IMR-90 (cell line): ENCODE data around the gene MERTK. TPM values are rescaled to one million over a fixed set of nuclear protein-coding genes. Genes with fewer than 3 reads are reported as not detected.
A peak's percentile ranks its signal among the peaks of the same experiment; 100 is the strongest.

Experiments
- ATAC-seq: fragments of 200-7000 bp; cut with Tn5 transposase; 2 replicates; pipeline ENCODE4 v1.9.1; 2020; ENCODE audit warnings: low read depth, mild to moderate bottlenecking, moderate library complexity
- BruUV-seq: library from RNA; stranded (reverse); fragments of 400-500 nt; replicated peaks from 2 replicates; lab custom pipeline; 2021; lab: Mats Ljungman, UMichigan
- CTCF ChIA-PET: fragments of 300-600 bp; formaldehyde crosslinking; extraction: SDS; loops from one replicate; lab custom pipeline; 2021; ENCODE audit warnings: antibody characterized with exemption; lab: Yijun Ruan, JAX
- POLR2A ChIA-PET: fragments of 300-600 bp; sonication (Branson Sonifier 250); formaldehyde crosslinking; loops from one replicate; lab custom pipeline; 2022; ENCODE audit warnings: antibody characterized with exemption; ENCODE audit not compliant: unreplicated experiment; lab: Charles Lee
- DNase-seq: peaks from one replicate; pipeline ENCODE4 v3.0.0; 2013
- H2AFZ ChIP-seq: replicated peaks from 2 replicates; pipeline ENCODE3; 2013; ENCODE audit warnings: low read length, mild to moderate bottlenecking; ENCODE audit not compliant: poor library complexity
- H2AK5ac ChIP-seq: 2 replicates; pipeline ENCODE4 v1.6.1; 2013; ENCODE audit warnings: low read depth, low read length, inconsistent platforms
- H2AK9ac ChIP-seq: replicated peaks from 2 replicates; pipeline ENCODE3; 2013; ENCODE audit warnings: mild to moderate bottlenecking, low read depth, low read length, moderate library complexity; ENCODE audit not compliant: poor library complexity
- H2BK120ac ChIP-seq: 2 replicates; pipeline ENCODE4 v1.6.1; 2013; ENCODE audit warnings: low read depth, low read length, inconsistent platforms
- H2BK15ac ChIP-seq: 3 replicates; pipeline ENCODE4 v1.6.1; 2013; ENCODE audit warnings: low read depth, low read length, inconsistent platforms
- H2BK20ac ChIP-seq: 2 replicates; pipeline ENCODE4 v1.6.1; 2013; ENCODE audit warnings: low read depth, mild to moderate bottlenecking, inconsistent platforms, low read length, moderate library complexity
- H2BK5ac ChIP-seq: 2 replicates; pipeline ENCODE4 v1.6.1; 2013; ENCODE audit warnings: mild to moderate bottlenecking, low read depth, low read length, inconsistent platforms; ENCODE audit not compliant: poor library complexity, severe bottlenecking
- H3K14ac ChIP-seq: replicated peaks from 2 replicates; pipeline ENCODE4 v1.6.1; 2013; ENCODE audit warnings: low read depth, low read length, inconsistent platforms
- H3K18ac ChIP-seq: 2 replicates; pipeline ENCODE4 v1.6.1; 2013; ENCODE audit warnings: low read depth, low read length, control low read depth
- H3K23ac ChIP-seq: 2 replicates; pipeline ENCODE4 v1.6.1; 2013; ENCODE audit warnings: low read depth, low read length, inconsistent platforms
- H3K27ac ChIP-seq: 2 replicates; pipeline ENCODE4 v1.5.1; 2013; ENCODE audit warnings: mild to moderate bottlenecking, control low read depth, low read length; ENCODE audit not compliant: insufficient read depth
- H3K27me3 ChIP-seq: 2 replicates; pipeline ENCODE4 v1.6.1; 2013; ENCODE audit warnings: low read length; ENCODE audit not compliant: control insufficient read depth, insufficient read depth
- H3K36me3 ChIP-seq: 2 replicates; pipeline ENCODE4 v1.6.1; 2013; ENCODE audit warnings: low read length, mixed read lengths; ENCODE audit not compliant: control insufficient read depth, insufficient read depth
- H3K4ac ChIP-seq: 2 replicates; pipeline ENCODE4 v1.6.1; 2013; ENCODE audit warnings: low read depth, low read length, inconsistent platforms
- H3K4me1 ChIP-seq: 2 replicates; pipeline ENCODE4 v1.6.1; 2013; ENCODE audit warnings: low read length, mixed read lengths; ENCODE audit not compliant: control insufficient read depth, insufficient read depth
- H3K4me2 ChIP-seq: 2 replicates; pipeline ENCODE4 v1.6.1; 2013; ENCODE audit warnings: low read depth, mild to moderate bottlenecking, control low read depth, low read length, moderate library complexity
- H3K4me3 ChIP-seq: 2 replicates; pipeline ENCODE4 v1.5.1; 2013; ENCODE audit warnings: low read depth, mild to moderate bottlenecking, control low read depth, low read length, moderate library complexity; ENCODE audit not compliant: insufficient read depth
- H3K56ac ChIP-seq: 2 replicates; pipeline ENCODE4 v1.6.1; 2013; ENCODE audit warnings: low read length, inconsistent platforms; ENCODE audit not compliant: insufficient read depth; ENCODE audit errors: extremely low read depth
- H3K79me1 ChIP-seq, 2 experiments: 2 replicates each; pipeline ENCODE4 v1.6.1; 2013; ENCODE audit warnings: low read length in 2 of 2, inconsistent platforms in 1 of 2, low read depth in 1 of 2
- H3K9ac ChIP-seq: 2 replicates; pipeline ENCODE4 v1.6.1; 2013; ENCODE audit warnings: low read depth, low read length, control low read depth
- H3K9me1 ChIP-seq: 2 replicates; pipeline ENCODE4 v1.6.1; 2013; ENCODE audit warnings: low read length, inconsistent platforms; ENCODE audit not compliant: insufficient read depth
- H3K9me3 ChIP-seq: 2 replicates; pipeline ENCODE4 v1.6.1; 2013; ENCODE audit warnings: low read length; ENCODE audit not compliant: control insufficient read depth, insufficient read depth
- H4K20me1 ChIP-seq: 2 replicates; pipeline ENCODE4 v1.6.1; 2013; ENCODE audit warnings: low read length, inconsistent platforms; ENCODE audit not compliant: insufficient read depth
- H4K5ac ChIP-seq: 2 replicates; pipeline ENCODE4 v1.6.1; 2013; ENCODE audit warnings: mild to moderate bottlenecking, low read depth, low read length, control low read depth
- H4K8ac ChIP-seq, 2 experiments: 2 replicates each; pipeline ENCODE4 v1.6.1; 2013; ENCODE audit warnings: low read depth in 2 of 2, low read length in 2 of 2, control low read depth in 1 of 2, inconsistent platforms in 1 of 2
- H4K91ac ChIP-seq: 2 replicates; pipeline ENCODE4 v1.6.1; 2013; ENCODE audit warnings: low read depth, low read length, inconsistent platforms; ENCODE audit not compliant: insufficient read depth
- BHLHE40 ChIP-seq: fragments of 150-350 bp; IDR thresholded peaks from 2 replicates; pipeline ENCODE4 v1.6.1; 2016; ENCODE audit warnings: mild to moderate bottlenecking, low read depth, low read length
- MAFK ChIP-seq: IDR thresholded peaks from 2 replicates; pipeline ENCODE4 v1.6.1; 2012; ENCODE audit warnings: low read depth, low read length, improper control_type of control experiment
- MXI1 ChIP-seq: IDR thresholded peaks from 2 replicates; pipeline ENCODE4 v1.6.1; 2012; ENCODE audit warnings: low read depth, mild to moderate bottlenecking, low read length, moderate library complexity, borderline replicate concordance
- POLR2A ChIP-seq: IDR thresholded peaks from 2 replicates; pipeline ENCODE4 v1.6.1; 2012; ENCODE audit warnings: mild to moderate bottlenecking, low read depth, low read length
- RFX5 ChIP-seq: IDR thresholded peaks from 2 replicates; pipeline ENCODE4 v1.8.0; 2012; ENCODE audit warnings: low read depth, mild to moderate bottlenecking, low read length, moderate library complexity
- SMC3 ChIP-seq: fragments of 150-350 bp; IDR thresholded peaks from 2 replicates; pipeline ENCODE4 v1.6.1; 2016; ENCODE audit warnings: low read depth, mild to moderate bottlenecking, antibody characterized with exemption, low read length, moderate library complexity
- WGBS, 2 experiments: methylation state at CpG; one replicate each; pipeline versions ENCODE4 v1.1.5 to v1.1.7; 2013; ENCODE audit warnings: missing lambda C conversion rate in 2 of 2; ENCODE audit not compliant: insufficient read length in 1 of 2; ENCODE audit errors: extremely low coverage in 2 of 2; 5-methylcytosine and 5-hydroxymethylcytosine counted together
- dilution Hi-C: fragments of 300-500 bp; cut with HindIII; formaldehyde crosslinking; loops from one replicate; pipeline ENCODE4 v1.14.3; 2018; ENCODE audit warnings: low sequenced_read_pairs; ENCODE audit not compliant: unreplicated experiment
- in situ Hi-C: fragments of 300-500 bp; cut with MboI; formaldehyde crosslinking; loops from 3 replicates; pipeline ENCODE4 v1.14.3; 2019; ENCODE audit warnings: low sequenced_read_pairs, inconsistent platforms, mixed read lengths
- intact Hi-C: fragments of 100-400 bp; cut with micrococcal nuclease; formaldehyde crosslinking; loops from 2 replicates; pipeline ENCODE4 v1.10.0; 2022
- polyA plus RNA-seq, 3 experiments: library from polyadenylated mRNA; depleted of rRNA; stranded (reverse); fragments of >200 nt; gene quantifications; 2 replicates each; pipeline ENCODE4 v1.2.3, GENCODE V29; 2012; ENCODE audit warnings: low replicate concordance in 1 of 3
- total RNA-seq: library from RNA; depleted of rRNA; stranded (reverse); fragments of >200 nt; gene quantifications from 2 replicates; pipeline ENCODE4 v1.2.3, GENCODE V29; 2012
- TF ChIP-seq, protein P1 (sequence below): conservative IDR thresholded peaks from 2 replicates; pipeline ENCODE4 v1.5.1; 2012; ENCODE audit warnings: mild to moderate bottlenecking, low read depth, low read length, improper control_type of control experiment
- TF ChIP-seq, protein P2 (sequence below): fragments of 150-350 bp; IDR thresholded peaks from 2 replicates; pipeline ENCODE4 v1.6.1; 2016; ENCODE audit warnings: low read depth, mild to moderate bottlenecking, low read length, moderate library complexity, borderline replicate concordance

MERTK gene
- total and polyA plus RNA-seq, 2 of the 4 experiments (the other 2 are of a cell fraction) = 0.36 to 0.62 TPM

DNA sequence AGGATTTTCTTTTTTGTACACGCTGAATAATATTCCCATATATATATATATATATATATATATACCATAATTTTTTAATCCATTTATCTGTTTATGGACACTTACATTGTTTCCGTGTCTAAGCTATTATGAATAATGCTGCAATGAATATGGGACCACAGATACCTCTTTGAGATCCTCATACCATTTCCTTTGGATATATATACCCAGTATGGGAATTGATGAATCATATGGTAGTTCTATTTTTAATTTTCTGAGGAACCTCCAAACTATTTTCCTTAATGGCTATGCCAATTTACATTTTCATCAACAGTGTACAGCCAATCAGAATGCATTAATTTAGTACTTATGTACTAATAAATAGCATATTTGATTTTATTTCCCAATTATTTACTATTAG is 53.1 kb downstream of the MERTK start:
- Histone ChIP-seq H2BK15ac (no peak overlapping the region), H2BK5ac (no peak overlapping the region), H4K8ac (no peak overlapping the region), H3K79me1 (no peaks in the 10 kb centered on the region), H2AFZ (no peak overlapping the region), H3K9me3 (no peaks in the 10 kb centered on the region), H4K20me1 (no peaks in the 10 kb centered on the region), H3K27ac (no peak overlapping the region), H3K27me3 (peaks cover 6% of the 10 kb centered on the region), H2BK20ac (no peak overlapping the region), H3K4me1 (peaks cover 5% of the 10 kb centered on the region; the same call in 1 of the 2 replicates), H3K18ac (no peak overlapping the region), H3K23ac (no peak overlapping the region), H2AK9ac (no peak overlapping the region), H4K91ac (no peak overlapping the region), H2AK5ac (no peak overlapping the region), H3K14ac (no peak overlapping the region), H3K9ac (no peak overlapping the region), H3K4ac (no peak overlapping the region), H3K36me3 (no peaks in the 10 kb centered on the region), H3K9me1 (no peaks in the 10 kb centered on the region), H3K56ac (no peak overlapping the region), H3K4me3 (no peak overlapping the region), H2BK120ac (no peak overlapping the region), H3K4me2 (no peak overlapping the region), H4K5ac (no peak overlapping the region)
- BruUV-seq = no TSS peak
- DNase-seq = peak; percentile 37
- no CpG with 5 or more reads among the region's 2 CpGs for WGBS, 2 experiments
- intact Hi-C loops = no loop called here
- TF ChIP-seq, protein P1, sequence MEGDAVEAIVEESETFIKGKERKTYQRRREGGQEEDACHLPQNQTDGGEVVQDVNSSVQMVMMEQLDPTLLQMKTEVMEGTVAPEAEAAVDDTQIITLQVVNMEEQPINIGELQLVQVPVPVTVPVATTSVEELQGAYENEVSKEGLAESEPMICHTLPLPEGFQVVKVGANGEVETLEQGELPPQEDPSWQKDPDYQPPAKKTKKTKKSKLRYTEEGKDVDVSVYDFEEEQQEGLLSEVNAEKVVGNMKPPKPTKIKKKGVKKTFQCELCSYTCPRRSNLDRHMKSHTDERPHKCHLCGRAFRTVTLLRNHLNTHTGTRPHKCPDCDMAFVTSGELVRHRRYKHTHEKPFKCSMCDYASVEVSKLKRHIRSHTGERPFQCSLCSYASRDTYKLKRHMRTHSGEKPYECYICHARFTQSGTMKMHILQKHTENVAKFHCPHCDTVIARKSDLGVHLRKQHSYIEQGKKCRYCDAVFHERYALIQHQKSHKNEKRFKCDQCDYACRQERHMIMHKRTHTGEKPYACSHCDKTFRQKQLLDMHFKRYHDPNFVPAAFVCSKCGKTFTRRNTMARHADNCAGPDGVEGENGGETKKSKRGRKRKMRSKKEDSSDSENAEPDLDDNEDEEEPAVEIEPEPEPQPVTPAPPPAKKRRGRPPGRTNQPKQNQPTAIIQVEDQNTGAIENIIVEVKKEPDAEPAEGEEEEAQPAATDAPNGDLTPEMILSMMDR = no peak
- TF ChIP-seq MAFK = no peak
- no peak for TF ChIP-seq SMC3
- TF ChIP-seq BHLHE40 = no peak
- no peak for TF ChIP-seq RFX5
- TF ChIP-seq MXI1 = no peak
- TF ChIP-seq, protein P2, sequence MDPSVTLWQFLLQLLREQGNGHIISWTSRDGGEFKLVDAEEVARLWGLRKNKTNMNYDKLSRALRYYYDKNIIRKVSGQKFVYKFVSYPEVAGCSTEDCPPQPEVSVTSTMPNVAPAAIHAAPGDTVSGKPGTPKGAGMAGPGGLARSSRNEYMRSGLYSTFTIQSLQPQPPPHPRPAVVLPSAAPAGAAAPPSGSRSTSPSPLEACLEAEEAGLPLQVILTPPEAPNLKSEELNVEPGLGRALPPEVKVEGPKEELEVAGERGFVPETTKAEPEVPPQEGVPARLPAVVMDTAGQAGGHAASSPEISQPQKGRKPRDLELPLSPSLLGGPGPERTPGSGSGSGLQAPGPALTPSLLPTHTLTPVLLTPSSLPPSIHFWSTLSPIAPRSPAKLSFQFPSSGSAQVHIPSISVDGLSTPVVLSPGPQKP = no peak
- no peak for TF ChIP-seq POLR2A
- in situ Hi-C loops = no loop called here
- ChIA-PET POLR2A (no interaction called here), CTCF (no interaction called here)
- ATAC-seq = no peak
- dilution Hi-C loops = no loop called here
